ENCODE data around the gene PDE9A. TPM values are rescaled to one million over a fixed set of nuclear protein-coding genes. Genes with fewer than 3 reads are reported as not detected.

The PDE9A gene
- total RNA-seq, 1 donor from 2014 or later = 3.9 TPM

DNA sequence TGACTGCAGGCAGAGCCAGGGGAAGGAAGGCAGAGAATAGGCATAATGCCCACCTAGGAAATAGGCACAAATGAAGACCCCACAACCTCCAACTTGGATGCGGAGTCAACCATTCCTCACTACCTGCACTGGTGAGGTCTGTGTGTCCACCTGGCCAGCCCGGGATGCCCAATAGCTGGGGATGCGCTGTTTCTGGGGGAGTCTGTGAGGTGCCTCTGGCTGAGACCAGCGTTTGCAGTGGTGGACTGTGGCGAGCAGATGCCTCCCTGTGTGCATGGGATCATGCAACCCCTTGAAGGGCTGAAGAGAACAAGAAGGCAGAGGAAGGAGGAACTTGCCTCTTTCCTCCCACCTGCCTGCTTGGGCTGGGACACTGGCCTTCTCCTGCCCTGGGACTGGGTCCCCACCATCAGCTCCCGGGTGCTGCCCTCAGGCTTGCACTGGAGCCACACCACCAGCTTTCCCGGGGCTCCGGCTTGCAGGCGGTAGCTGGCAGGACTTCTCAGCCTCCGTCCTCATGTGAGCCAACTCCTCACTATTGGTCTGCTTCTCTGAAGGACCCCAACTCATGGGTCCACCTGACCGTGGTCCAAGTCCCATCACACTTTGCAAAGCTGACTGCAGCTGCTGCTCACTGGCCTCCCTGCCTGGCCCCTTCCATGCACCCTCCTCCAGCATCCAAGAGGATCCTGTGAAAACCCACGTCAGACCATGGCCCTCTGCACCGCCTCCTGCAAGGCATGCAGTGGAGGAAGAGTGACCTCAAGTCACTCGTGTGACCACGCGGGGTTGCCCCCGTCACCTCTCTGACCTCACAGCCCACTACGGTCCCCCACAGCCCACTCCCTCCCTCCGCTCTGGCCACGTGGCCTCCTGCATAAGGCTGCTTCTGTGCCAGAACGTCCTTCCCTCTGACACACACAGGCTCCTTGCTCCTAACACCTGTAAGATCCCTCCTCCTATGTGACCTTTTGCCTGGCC is 2.7 kb upstream of the PDE9A start:
- Histone ChIP-seq H3K4me3 (ENCODE audit: low read depth, low read length) (no peak overlapping the region), H3K36me3 (ENCODE audit: control insufficient read depth, insufficient read depth, low read length) (no peaks in the 10 kb centered on the region), H3K27me3 (ENCODE audit: control insufficient read depth, insufficient read depth, low read length) (peaks cover 44% of the 10 kb centered on the region)
- TF ChIP-seq, protein P1, sequence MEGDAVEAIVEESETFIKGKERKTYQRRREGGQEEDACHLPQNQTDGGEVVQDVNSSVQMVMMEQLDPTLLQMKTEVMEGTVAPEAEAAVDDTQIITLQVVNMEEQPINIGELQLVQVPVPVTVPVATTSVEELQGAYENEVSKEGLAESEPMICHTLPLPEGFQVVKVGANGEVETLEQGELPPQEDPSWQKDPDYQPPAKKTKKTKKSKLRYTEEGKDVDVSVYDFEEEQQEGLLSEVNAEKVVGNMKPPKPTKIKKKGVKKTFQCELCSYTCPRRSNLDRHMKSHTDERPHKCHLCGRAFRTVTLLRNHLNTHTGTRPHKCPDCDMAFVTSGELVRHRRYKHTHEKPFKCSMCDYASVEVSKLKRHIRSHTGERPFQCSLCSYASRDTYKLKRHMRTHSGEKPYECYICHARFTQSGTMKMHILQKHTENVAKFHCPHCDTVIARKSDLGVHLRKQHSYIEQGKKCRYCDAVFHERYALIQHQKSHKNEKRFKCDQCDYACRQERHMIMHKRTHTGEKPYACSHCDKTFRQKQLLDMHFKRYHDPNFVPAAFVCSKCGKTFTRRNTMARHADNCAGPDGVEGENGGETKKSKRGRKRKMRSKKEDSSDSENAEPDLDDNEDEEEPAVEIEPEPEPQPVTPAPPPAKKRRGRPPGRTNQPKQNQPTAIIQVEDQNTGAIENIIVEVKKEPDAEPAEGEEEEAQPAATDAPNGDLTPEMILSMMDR (IDR thresholded peaks at IDR 0.05; ENCODE audit: insufficient read depth, low read length, poor library complexity, severe bottlenecking) = no peak
- no peak for DNase-seq (ENCODE audit: low read depth)

DNA sequence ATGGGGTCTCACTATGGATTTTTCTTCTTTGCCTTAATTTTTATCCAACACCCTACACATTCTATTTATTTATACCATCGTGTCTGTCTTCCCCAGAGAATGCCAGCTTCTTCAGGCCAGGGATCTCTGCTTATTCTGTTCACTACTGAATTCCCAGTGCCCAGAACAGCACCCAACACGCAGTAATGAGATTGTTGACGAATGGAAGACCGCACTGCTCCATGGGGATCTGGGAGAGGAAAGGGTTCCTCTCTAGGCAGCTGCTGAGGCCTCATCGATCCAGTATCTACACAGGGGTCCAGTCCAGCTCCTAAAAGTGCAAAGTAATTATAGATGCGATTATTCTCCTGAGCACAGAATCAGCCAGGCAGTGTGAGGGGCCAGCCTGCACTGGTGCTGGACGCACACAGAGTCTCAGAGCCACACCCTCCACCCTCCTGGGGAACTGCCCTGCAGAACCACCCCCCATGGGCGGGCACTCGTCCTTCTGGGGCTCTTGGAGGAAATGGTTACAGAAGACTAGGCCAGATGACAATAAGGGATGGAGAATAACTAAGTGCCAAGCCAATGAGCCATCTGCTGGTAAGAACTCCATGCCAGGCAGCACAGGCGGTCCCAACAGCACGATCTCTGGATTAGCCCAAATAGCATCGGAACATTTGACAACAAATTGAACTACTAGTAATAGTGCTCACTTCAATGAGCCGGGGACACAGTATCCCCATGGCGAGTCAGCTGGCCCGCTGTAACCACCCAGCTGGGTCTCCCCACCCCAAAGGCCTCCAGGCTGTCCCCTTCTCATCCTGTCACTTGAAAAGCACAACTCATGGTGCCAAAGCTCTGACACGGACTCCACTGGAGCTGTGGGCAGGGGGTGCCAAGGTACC is 1.7 kb upstream of the PDE9A start:
- Histone ChIP-seq H3K27me3 (ENCODE audit: control insufficient read depth, insufficient read depth, low read length) (peaks cover 55% of the 10 kb centered on the region), H3K36me3 (ENCODE audit: control insufficient read depth, insufficient read depth, low read length) (no peaks in the 10 kb centered on the region), H3K4me3 (ENCODE audit: low read depth, low read length) (no peak overlapping the region)
- DNase-seq (ENCODE audit: low read depth) = no peak
- TF ChIP-seq, protein P1 (IDR thresholded peaks at IDR 0.05; ENCODE audit: insufficient read depth, low read length, poor library complexity, severe bottlenecking) = no peak

DNA sequence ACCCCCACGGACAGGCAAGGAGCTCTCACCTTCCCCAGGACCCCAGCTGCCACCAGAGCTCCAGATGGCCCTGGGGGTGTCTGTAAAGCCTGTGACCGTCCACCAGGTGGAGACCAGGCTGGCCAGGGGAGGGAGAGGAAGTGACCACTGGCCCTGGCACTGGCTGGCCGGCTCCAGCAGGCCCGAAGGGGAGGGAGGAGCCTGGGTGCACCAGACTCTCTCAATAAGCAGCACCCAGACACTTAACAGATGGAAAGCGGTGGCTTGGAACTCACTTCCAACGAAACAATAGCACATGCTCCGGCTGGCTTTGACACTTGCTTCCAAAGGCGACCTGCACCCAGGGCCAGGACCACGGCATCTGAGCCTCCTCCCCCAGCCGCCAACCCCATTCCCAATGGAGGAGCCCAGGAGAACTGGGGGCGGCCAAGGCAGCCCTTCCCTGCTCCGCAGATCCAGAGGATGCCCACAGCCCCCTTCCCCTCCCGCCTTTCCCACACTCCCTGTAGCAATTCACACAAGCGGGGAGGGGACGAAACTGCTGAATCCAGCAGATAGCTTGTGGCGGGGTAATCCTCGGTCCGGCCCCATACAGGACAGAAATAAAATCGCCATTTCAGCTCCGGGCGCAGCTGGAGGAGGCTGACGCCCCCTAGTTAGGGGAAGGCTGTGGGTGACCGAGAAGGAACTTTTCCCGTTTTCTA is 742 bp upstream of the PDE9A start:
- no peak for DNase-seq (ENCODE audit: low read depth)
- TF ChIP-seq, protein P1 (IDR thresholded peaks at IDR 0.05; ENCODE audit: insufficient read depth, low read length, poor library complexity, severe bottlenecking) = peak; percentile 64
- H3K27me3 ChIP-seq (ENCODE audit: control insufficient read depth, insufficient read depth, low read length) = peaks cover 64% of the 10 kb centered on the region
- peak overlapping the region; percentile 8 for H3K4me3 ChIP-seq (ENCODE audit: low read depth, low read length)
- H3K36me3 ChIP-seq (ENCODE audit: control insufficient read depth, insufficient read depth, low read length) = no peaks in the 10 kb centered on the region

DNA sequence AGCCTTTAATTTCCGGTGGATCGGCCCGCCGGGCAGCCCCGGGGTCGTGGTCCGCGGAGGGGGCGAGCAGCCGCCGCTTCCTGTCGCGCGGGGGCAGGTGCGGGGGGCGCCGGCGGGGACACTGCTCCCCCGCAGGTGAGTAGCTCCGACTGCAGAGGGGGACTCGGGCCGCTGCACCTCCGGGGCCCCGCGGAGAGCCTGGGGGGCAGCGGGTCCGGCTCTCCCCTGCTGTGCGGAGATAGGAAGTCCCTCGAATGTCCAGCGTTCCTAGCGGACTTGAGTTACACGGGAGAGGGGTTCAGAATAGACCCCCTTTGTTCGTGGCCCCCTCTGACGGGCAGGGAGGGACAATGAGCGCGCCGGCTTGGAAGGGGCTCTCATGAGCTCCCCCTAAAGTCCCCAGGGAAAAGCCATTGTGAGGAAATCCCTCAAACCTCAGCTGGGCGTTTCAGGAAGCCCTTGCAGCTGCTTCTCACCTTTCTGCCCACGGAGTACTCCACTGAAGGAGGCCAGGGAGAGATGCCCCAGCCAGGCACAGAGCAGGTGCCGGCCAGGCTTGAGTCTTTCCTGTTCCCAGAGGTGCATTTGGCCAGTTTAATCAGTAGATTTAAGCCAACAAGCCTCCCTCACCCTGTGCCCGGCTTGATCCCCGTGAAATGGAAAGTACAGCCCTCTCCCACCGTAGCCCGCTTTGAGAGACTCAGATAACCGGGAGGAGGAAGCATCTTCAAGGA is 925 bp downstream of the PDE9A start:
- Histone ChIP-seq H3K36me3 (ENCODE audit: control insufficient read depth, insufficient read depth, low read length) (no peaks in the 10 kb centered on the region), H3K4me3 (ENCODE audit: low read depth, low read length) (peak overlapping the region; percentile 35), H3K27me3 (ENCODE audit: control insufficient read depth, insufficient read depth, low read length) (peaks cover 74% of the 10 kb centered on the region)
- TF ChIP-seq, protein P1 (IDR thresholded peaks at IDR 0.05; ENCODE audit: insufficient read depth, low read length, poor library complexity, severe bottlenecking) = peak; percentile 11
- no peak for DNase-seq (ENCODE audit: low read depth)

Data from kidney epithelial cell (primary cell).